ENCODE data around the gene E2F6. TPM values are rescaled to one million over a fixed set of nuclear protein-coding genes. Genes with fewer than 3 reads are reported as not detected.
"Not testable (repeated sequence)": the region's sequence is repeated elsewhere in the genome, so short reads cannot be mapped to it uniquely, and the experiment has no call there.

Gene E2F6
- polyA plus RNA-seq, 3 donors = 21.5 to 24.4 (median 23.3) TPM

DNA sequence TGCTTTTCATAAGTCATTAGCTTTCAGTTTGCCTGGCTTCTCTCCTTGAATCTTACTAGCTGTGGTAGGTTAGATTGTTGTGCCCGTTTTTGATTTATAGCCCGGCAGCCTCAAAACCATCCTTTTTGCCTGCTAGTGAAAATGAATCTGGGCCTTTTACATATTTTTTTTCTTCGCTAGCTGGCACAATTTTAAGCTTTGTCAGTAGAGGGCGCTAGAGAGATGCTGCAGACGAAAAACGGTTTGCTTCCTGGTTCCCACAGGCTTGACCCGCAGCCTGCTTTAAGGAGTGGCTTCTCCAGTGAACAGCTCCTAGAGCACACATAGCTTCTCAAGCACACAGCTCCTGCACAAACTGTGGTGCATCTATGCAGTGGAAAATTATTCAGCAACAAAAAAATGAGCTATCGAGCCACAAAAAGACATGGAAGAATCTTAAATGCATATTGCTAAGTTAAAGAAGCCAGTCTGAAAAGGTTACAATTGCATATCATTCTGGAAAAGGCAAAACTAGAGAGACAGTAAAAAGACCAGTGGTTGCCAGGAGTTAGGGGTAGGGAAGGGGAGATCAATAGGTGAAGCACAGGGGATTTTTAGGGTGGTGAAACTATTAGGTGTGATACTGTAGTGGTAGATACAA, 47.9 kb downstream of the E2F6 start:
- DNase-seq (ENCODE audit: low read depth in 3 of 3, low spot score in 2 of 3) = no peak

DNA sequence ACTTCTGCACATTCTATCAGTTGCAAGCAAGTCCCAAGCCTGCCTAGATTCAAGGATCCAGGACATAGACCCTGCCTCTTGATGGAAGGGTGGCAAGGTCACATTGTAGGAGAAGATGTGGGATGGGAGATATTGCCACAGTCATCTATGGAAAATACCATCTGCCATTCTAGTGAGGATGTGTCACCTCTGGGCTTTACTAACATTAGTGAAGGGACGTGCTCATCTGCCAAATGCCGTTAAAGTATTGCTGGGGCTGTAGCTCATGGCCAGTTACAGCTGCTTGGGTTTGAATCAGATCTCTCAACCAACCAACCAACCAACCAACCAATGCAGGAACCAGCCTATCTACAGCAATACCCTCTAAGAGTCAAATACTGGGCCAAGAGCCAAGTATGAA, 49.0 kb downstream of the E2F6 start:
- no peak for DNase-seq (ENCODE audit: low read depth in 3 of 3, low spot score in 2 of 3)

- DNase-seq (ENCODE audit: low read depth in 3 of 3, low spot score in 2 of 3) = no peak
Observed at GRCh38 chr2:11416186-11416585, 49.8 kb downstream of the E2F6 start.

GRCh38 chr2:11414372-11415124, 51.4 kb downstream of the E2F6 start:
- DNase-seq (ENCODE audit: low read depth in 3 of 3, low spot score in 2 of 3) = no peak

DNA sequence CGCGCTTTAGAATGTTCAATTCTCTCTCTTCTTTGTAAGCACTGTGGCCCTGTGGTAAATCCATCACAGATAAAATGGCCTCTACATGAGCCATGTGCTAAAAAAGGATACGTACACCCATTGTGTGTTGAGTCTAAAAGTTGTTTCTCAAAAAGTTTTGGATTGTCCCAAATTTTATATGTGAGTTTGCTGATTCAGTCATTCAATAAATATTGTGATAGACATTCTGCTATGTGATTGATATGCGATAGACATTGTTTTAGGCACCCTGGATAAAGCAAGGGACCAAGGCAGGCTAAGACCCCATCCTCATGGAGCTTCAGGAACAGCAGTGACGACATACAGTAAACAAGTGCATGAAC, 53.5 kb downstream of the E2F6 start:
- no peak for DNase-seq (ENCODE audit: low read depth in 3 of 3, low spot score in 2 of 3)

DNA sequence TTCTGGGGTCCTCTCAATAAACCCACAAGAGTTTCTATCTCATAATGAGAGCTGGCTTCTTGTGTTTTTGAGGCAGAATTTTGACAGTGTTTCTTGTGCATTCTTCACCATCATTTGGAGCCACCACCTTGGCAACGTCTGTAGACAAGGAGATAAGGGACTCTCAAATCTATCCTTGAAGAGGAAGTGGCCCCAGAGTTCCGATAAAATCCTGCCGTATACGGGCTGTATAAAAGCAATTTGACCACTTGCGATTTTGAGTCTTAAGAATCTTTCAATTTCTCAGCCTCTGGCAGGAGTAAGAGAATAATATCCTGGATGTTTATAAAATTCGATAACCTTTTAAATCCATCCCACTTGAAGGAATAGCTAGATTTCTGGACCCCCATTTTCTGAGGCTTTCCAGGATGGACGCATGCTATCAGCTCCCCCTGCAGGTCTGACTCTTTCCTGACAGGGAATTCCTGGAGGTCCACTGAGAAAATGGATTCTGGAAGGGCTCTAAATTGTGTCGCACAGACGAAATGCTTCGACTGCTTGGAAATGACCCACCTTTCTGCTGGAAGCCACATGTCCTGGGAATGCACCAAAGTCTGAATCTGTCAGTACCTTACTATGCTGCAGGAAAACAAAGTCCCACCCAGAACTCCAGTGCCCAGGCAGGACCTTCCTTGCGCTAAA, 54.1 kb downstream of the E2F6 start:
- DNase-seq (ENCODE audit: low read depth in 3 of 3, low spot score in 2 of 3) = no peak

- no peak for DNase-seq (ENCODE audit: low read depth in 3 of 3, low spot score in 2 of 3)
Observed at GRCh38 chr2:11411244-11411643, 54.7 kb downstream of the E2F6 start.

GRCh38 chr2:11410101-11410500, 55.9 kb downstream of the E2F6 start:
- no peak for DNase-seq (ENCODE audit: low read depth in 3 of 3, low spot score in 2 of 3)

DNA sequence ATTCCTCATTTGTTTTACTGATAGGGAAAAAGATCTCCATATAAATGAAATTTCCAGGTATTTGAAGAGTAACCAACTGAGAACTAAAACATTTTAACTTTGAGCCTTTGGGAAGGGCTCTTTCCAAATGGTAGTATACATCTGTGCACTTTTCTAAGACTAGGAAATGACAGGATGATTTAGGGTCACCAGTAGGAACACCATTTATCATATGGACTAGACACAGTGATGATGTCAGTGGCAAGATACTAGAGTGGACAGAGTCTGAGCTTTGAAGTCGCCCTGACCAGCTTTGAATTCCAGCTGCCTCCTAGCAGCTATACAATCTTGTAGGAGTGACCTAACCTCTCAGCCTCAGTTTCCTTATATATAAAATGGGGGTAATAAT, 56.4 kb downstream of the E2F6 start:
- DNase-seq (ENCODE audit: low read depth in 3 of 3, low spot score in 2 of 3) = no peak

DNA sequence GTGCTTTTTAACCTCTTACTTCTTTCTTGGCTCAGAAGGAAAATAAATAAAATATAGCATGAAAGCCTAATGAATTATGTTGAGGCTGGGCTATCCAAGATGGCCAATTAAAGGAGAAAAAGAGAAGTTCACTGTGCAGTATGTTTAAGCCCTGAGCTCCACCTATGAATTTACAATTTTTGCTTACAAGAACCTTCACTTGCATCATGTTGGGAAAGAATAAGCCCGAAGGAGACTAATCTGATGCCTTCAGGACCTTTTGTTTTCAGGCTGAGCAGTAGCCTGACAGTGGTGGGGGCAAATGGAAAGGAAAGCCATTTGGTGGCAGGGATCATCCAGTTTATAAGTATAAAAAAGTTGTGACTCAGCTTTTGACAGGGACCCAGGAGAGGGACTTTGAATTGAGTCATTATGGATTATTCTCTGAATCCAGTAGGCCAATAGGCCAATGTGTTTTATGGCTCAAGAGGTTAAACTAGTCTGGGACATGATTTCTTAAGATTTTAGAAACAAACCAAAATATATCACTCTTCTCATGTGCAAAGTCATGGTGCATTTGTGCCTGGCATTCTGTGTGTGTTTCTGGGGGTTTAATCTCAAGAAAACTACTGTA, 56.9 kb downstream of the E2F6 start:
- no peak for DNase-seq (ENCODE audit: low read depth in 3 of 3, low spot score in 2 of 3)

DNA sequence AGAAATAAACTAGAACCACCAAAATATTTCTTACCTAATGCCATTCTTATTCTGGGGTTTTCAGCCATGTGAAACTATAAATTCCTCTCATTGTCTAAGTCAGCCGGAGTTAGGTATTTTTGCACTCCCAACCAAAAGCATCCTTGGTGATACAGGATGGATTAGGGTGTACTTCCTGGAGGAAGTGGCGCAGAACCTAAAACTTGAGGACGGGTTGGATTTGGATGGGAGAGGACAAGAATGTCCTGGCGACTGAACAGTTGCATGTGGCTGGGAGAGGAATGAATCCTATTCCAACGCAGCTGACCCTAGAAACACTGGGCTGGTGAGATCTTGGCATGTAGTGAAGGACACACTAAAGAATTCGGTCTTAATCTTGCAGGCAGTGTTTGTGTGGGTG, 58.5 kb downstream of the E2F6 start:
- DNase-seq (ENCODE audit: low read depth in 3 of 3, low spot score in 2 of 3) = no peak

- no peak for DNase-seq (ENCODE audit: low read depth in 3 of 3, low spot score in 2 of 3)
Observed at GRCh38 chr2:11406958-11407381, 59.0 kb downstream of the E2F6 start.

DNA sequence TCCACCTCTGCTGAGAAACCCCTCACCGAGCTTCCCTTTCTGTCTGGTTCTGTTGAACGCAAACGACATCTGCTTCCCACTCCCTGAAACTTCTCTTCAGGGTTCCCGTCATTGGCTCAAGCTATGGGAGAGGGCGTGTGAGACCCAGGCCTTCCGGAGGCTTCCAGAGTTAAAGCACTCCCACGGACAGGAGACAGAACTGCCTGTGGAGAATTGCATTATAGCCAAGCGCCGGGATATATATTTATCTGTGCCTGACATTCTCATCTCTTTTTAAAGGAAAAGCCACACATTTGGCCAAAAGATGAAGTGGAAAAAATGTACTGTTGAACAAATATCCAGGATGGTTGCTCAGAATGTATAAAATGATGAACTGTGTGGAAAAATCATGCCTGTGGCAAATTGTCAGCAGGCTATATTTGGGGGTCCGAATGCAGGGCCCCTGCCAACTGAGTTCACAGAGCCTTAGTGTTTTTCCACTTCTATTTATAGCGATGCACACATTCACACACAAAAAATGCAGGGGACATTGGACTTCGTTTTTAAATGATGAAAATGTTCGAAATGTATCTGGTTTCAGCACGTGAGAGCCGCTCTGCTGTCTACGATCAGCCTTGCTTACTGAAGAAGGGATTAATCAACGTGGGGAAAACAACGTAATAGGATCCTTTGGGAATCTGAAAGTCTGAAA, 59.5 kb downstream of the E2F6 start:
- no peak for DNase-seq (ENCODE audit: low read depth in 3 of 3, low spot score in 2 of 3)

- no peak for DNase-seq (ENCODE audit: low read depth in 3 of 3, low spot score in 2 of 3)
Observed at GRCh38 chr2:11405599-11406266, 60.2 kb downstream of the E2F6 start.

GRCh38 chr2:11405074-11405406, 60.9 kb downstream of the E2F6 start:
- DNase-seq (ENCODE audit: low read depth in 3 of 3, low spot score in 2 of 3) = not testable (repeated sequence)

GRCh38 chr2:11404376-11405073, 61.4 kb downstream of the E2F6 start:
- DNase-seq (ENCODE audit: low read depth in 3 of 3, low spot score in 2 of 3) = no peak

DNA sequence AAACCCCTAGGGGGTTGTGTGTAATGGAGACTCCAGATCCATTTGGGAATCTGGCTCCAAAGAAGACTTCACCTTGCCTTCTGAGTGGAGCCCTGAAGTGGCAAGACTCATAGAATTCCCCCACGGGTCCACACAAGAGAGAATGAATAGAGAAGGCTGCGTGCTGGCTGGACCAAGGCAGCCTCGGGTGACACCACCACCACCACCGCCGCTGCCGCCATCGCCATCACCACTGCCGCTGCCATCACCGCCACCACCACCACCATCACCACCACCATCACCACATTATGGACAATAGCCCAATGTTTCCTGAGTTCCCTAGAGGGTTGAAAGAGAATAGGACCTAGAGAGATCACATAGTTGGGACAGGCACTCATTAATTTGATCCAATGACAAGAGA, 63.5 kb downstream of the E2F6 start:
- no peak for DNase-seq (ENCODE audit: low read depth in 3 of 3, low spot score in 2 of 3)

DNA sequence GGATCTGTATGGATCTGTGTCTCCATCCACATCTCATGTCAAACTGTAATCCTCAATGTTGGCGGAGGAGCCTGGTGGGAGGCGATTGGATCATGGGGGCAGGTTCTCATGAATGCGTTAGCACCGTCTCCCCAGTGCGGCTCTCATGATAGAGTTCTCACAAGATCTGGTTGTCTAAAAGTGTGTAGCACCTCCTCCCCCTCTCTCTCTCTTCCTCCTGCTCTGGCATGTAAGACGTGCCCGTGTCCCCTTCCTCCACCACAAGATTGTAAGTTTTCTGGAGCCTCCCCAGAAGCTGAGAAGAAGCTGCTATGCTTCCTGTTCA, 66.6 kb downstream of the E2F6 start:
- no peak for DNase-seq (ENCODE audit: low read depth in 3 of 3, low spot score in 2 of 3)

DNA sequence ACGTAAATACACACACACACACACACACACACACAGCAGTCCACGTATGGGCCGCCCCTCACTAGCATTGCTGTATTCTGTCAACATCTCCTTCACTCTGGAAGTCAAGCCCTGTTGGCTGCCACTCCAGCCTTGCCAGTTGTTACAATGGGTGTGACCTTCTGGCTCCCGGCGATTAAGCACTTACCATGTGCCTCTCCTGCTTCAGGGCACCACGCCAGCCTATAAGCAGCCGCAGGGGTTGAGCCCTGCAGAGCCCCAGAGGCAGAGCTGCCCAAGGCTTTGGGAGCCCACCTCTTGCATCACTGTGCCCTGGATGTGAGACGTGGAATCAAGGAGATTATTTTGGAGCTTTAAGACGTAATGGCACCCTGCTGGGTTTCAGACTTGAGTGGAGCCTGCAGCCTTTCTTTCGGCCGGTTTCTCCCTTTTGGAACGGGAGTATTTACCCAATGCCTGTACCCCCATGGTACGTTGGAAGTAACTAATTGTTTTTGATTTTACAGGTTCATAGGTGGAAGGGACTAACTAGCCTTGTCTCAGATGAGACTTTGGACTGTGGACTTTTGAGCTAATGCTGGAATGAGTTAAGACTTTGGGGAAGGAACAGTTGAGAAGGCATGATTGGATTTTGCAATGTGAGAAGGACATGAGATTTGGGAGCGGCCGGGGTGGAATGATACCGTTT, 67.1 kb downstream of the E2F6 start:
- DNase-seq (ENCODE audit: low read depth in 3 of 3, low spot score in 2 of 3) = no peak

DNA sequence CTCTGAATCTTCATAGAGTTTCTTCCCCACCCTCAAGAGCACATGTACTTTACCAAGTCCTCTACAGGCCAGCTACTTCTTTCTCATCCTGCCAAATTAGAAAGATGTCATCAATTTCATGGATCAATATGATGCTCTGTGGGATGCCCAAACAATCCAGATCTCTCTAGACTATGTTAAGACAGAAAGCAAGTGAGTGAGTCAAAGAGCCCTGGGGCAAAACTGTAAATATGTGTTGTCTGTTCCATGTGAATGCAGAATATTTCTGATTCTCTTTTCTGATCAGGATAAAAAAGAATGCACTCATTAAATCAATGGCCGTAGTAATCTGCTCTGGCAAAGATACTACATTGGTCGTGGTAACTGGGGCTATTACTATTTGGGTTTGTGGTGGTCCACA, 68.4 kb downstream of the E2F6 start:
- no peak for DNase-seq (ENCODE audit: low read depth in 3 of 3, low spot score in 2 of 3)
